GM19395 (cell line): ENCODE measurements around the gene CUL4B.
A peak's percentile ranks its signal among the peaks of the same experiment; 100 is the strongest.
"Not testable (repeated sequence)": the region's sequence is repeated elsewhere in the genome, so short reads cannot be mapped to it uniquely, and the experiment has no call there.

ENCODE experiments used
- ATAC-seq: cut with Tn5 transposase; IDR thresholded peaks from one replicate; pipeline ENCODE4 v1.9.1; 2021; ENCODE audit warnings: mild to moderate bottlenecking, moderate library complexity; ENCODE audit not compliant: unreplicated experiment

CUL4B gene

GRCh38 chrX:120560842-120561633 lies at the start of gene CUL4B:
CUL4B (minus strand) TSS chrX:120560962; CDS start chrX:120560638, 324 bp downstream.
- peak; percentile 83 for ATAC-seq

- ATAC-seq = peak; percentile 60
These were observed 43.6 kb upstream of the CUL4B start for GRCh38 chrX:120604361-120604782.

- peak; percentile 92 for ATAC-seq
These were observed 43.1 kb upstream of the CUL4B start, which contains the start of gene MCTS1 for GRCh38 chrX:120603707-120604360. MCTS1 (plus strand) TSS chrX:120604101; CDS start chrX:120604237, 136 bp downstream.

- no peak for ATAC-seq
These were observed 24.9 kb upstream of the CUL4B start for GRCh38 chrX:120585702-120586101.

DNA sequence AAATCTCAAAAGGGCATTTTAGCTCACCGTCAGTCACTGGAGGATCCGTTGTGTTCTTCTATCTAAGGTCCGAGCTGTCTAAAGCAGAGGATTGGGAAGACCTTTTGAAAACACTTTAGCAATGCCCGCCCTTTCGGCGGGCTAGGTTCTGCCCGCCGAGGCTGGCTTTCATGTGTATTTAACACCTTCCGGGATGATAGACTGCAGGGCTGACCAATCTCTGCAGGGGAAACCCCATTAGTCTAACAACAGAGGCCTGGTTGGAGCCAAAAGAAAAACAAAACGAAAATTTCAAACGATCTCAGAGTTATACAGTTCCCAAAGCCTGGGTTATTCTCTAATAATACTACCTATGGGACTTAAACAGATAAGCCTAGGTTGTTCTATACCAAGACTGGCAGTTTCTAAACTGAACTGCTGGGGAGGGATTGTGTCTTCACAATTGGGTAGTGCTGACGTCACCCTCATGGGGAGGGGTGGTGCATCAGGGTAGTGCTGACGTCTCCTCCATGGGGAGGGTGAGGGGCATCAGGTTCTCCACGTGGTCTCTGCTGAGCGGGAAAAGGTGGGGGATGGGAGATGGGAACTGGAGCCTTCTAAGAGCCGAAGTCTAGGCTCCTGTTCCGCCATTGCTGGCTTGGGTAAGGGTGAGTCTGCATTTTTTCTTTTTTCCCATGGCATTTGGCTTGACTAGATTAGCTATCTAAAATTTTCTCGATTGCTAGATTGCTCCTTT lies 14.8 kb upstream of the CUL4B start:
- ATAC-seq = no peak

DNA sequence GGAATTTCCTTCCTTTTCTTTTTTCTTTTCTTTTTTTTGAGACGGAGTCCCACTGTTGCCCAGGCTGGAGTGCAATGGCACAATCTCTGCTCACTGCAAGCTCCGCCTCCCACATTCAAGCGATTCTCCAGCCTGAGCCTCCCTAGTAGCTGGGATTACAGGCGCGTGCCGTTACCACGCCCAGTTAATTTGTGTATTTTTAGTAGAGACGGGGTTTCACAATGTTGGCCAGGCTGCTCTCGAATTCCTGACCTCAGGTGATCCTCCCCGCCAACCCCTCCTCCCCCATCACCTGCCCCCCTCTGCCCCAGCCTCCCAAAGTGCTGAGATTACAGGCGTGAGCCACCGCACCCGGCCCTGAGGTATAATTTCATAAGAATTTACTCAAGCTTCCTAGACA lies 13.0 kb upstream of the CUL4B start:
- not testable (repeated sequence) for ATAC-seq

DNA sequence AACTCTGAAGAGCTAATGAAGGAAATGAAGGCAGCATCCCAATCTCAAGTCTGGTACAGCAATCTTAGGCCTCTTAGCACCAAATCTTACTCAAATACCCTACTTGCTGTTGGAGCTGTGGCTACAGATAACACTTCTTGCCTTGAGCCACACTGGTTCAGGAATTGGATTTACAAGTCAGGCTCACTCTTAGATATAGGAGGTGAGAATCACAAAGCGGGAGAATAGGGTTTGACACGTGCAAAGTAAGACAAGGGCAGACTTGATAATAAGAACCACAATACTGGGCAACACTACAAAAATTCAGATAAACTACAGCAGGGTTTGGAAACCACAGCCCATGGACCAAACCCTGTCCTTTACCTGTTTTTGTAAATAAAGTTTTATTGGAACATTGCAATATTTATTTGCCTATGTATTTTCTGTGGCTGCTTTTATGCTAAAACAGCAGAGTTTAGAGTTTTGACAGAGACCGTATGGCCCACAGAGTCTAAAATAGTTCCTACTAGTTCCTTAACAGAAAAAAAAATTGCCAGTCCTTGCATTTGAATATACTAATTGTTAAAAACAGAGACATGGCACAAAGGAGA lies 9.3 kb upstream of the CUL4B start:
- no peak for ATAC-seq

DNA sequence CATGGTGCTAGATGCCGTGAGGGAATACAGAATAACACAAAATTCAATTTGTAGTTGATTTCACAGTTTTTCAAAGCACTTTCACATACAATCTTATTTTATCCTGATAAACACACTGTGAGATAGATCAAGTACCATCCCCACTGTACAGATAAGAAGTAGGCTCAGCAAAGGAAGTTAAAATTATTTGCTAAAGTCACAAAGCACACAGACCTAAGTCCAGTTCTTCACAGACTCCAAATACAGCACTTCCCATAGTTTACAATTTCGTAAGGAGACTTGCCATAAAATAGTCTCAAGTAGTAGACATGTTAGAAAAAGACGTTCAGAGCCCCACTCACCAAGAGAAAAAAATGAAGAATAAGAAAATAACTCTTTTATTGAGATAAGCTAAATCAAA lies 7.8 kb upstream of the CUL4B start:
- ATAC-seq = no peak

GRCh38 chrX:120568035-120568434 lies 7.3 kb upstream of the CUL4B start:
- no peak for ATAC-seq

DNA sequence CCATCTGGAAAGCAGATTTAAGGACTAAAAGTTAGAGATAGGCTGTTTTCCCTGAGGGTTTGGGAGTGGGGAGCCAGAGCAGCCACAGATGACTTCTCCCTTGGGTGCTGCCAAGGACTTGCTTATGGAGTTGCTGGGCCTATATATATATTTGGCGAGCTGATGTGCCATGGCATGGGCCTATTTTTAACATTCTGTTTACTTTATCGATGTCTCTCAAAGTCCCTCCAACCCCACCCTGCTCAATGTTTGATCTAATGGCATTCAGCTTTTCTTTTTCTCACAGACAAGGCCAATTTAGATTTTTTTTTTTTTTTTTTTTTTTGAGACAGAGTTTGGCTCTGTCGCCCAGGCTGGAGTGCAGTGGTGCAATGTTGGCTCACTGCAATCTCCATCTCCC lies 6.1 kb upstream of the CUL4B start:
- ATAC-seq = no peak

DNA sequence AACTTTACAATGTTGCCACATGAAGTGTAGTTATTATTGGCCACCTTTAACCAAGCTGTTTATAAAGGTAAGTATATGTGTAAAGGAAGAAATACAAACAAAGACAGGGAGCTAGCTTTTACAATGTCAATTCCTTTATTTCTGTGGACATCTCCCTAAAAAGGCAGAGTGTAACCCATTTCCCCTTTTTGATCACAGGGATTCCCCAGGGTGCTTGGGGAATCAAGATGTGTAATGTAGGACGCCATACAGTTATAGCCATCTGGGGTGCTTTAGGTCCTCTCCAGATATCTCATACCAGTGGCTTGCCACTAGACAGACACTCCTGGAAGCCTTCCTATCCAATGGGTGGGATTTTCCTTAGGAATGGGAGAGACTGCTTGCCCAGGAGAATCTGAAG lies 4.2 kb upstream of the CUL4B start:
- no peak for ATAC-seq

GRCh38 chrX:120562569-120562926 lies 1.8 kb upstream of the CUL4B start:
- no peak for ATAC-seq

GRCh38 chrX:120561634-120562568 lies 1.1 kb upstream of the CUL4B start:
- no peak for ATAC-seq

DNA sequence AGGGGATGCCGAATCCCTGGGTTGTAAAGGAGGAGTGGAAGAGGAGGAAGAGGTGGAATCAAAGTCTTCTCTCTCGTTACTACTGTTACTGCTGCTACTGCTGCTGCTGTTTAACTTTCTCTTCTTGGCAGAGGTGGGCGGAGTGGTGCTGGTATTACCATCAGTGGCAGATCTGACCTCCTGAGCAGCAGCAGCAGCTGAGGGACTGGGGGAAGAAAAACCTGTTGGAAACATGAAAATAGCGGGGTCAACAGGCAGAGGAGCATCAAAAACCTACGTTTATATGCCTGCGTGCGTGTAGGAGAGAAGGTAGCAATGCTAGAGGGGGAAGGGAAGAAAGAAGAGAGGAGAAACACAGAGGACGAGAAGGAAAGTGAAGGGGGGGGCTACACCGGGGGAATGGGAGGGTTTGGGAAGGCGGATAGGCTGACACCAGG lies 339 bp downstream of the CUL4B start:
- peak; percentile 40 for ATAC-seq

GRCh38 chrX:120559804-120560203 lies 958 bp downstream of the CUL4B start:
- no peak for ATAC-seq

DNA sequence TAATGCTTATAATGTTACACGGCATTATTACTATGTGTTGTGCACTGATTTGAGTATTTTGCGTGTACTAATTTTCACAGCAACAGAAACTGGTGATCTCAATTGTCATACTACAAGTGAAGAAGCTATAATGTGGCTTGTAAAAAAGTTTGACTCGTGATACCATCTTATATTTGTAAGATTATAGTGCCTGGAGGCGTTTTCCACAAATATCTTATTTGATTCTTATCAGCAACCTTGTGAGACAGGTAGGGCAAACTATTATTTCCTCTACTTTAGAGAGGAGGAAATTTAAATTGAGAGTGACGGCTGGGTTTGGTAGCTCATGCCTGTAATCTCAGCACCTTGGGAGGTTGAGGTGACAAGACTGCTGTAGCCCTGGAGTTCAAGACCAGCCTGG lies 4.5 kb downstream of the CUL4B start:
- no peak for ATAC-seq

DNA sequence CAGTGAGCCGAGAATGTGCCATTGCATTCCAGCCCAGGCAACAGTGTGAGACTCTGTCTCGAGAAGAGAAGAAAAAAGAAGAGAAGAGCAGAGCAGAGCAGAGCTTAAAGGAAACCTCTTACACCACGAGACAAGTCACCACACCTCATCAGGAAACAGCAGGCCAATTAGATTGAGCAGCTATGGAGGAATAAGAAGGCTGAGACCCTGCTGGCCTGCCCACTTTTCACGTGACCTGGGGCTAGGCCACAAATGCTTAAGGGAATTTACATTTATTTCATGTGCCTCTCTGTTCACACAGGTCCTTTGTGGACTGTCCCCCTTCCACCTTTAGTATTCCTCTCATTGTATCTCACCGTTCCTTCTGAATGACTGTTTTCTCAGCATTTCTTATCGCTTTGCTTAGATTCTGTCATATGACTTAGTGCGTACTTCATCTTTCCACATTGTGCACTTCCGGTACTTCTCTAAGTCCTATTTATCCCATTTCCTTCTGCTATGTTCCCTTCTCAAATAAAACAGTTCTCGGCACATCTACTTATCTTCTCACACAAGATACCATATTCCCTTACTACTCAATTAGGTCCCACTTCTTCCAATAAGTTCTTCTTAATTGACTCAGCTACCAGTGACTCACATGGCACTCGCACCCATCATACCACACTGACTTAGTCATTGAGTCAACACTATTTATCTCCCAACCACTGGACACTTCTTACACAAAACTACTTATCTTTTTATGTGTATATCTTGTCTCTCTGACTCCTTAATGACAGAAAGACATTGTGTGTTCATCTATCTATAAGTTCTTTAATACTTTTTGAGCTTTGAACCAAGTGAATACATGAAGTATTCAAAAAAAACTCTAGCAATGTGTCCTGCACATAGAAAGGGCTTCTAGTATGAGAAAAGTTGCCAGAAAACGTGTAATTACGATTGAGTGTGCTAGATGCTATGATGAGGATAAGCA lies 11.0 kb downstream of the CUL4B start:
- no peak for ATAC-seq

GRCh38 chrX:120536061-120536460 lies 24.7 kb downstream of the CUL4B start:
- ATAC-seq = no peak
